GM12873 (cell line): ENCODE measurements around the gene RAC3.

Experiments
- CTCF ChIP-seq: IDR thresholded peaks from 2 replicates; pipeline ENCODE4 v1.5.1; 2012; ENCODE audit warnings: low read depth, mild to moderate bottlenecking, moderate library complexity, low read length, control low read depth; ENCODE audit not compliant: insufficient read depth; ENCODE audit errors: missing control alignments

RAC3 gene

GRCh38 chr17:82019690-82020571 is 11.5 kb upstream of the RAC3 start:
- peak; percentile 93 for TF ChIP-seq CTCF

GRCh38 chr17:82020572-82021106 is 10.8 kb upstream of the RAC3 start:
- TF ChIP-seq CTCF = no peak

- peak; percentile 76 for TF ChIP-seq CTCF
Measured at GRCh38 chr17:82021107-82021899, 10.2 kb upstream of the RAC3 start.

GRCh38 chr17:82021900-82022309 is 9.6 kb upstream of the RAC3 start:
- TF ChIP-seq CTCF = no peak

- TF ChIP-seq CTCF = no peak
Measured at GRCh38 chr17:82022310-82022980, 9.0 kb upstream of the RAC3 start, which contains the start of gene CENPX. TSS of gene CENPX (minus strand) at chr17:82022878. CDS start at chr17:82022861, 17 bp downstream.

- TF ChIP-seq CTCF = no peak
Measured at GRCh38 chr17:82022981-82023446, 8.5 kb upstream of the RAC3 start, which contains the start of gene LRRC45. TSS of gene LRRC45 (plus strand) at chr17:82023305. CDS start at chr17:82023644, 339 bp downstream.
